ENCODE measurements around the gene TMTC2. TPM values are rescaled to one million over a fixed set of nuclear protein-coding genes. Genes with fewer than 3 reads are reported as not detected.

Gene TMTC2
- total and polyA plus RNA-seq, 2 donors (not counting 1 experiment from before 2014, with no cell fraction given), result 2.4 to 3.2 TPM

DNA sequence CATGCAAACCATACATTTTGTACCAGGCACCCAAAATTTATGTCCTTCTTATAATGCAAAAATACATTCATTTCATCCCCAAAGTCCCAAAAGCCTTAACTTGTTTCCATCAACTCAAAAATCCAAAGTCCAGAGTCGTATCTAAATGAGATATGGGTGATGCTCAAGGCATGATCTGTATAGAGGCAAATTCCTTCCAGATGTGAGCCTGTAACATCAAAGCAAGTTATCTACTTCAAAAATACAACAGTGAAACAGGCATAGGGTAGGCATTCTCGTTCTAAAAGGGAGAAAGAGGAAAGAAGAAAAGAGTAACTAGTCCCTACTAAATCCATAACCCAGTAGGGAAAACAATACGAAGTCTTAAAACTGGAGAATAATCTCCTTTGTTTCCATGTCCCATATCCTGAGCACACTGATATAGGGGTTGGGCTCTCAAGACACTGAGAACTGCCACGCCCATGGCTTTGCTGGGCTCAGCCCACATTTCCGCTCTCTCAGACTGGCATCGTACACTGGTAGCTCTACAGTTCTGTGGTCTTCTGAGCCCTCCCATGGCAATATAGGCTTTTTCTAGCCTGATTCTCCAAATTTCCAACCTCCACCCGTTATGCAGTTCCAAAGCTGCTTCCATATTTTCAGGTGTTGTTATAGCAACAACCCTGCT is 232.8 kb downstream of the TMTC2 start:
- TF ChIP-seq, protein P1, sequence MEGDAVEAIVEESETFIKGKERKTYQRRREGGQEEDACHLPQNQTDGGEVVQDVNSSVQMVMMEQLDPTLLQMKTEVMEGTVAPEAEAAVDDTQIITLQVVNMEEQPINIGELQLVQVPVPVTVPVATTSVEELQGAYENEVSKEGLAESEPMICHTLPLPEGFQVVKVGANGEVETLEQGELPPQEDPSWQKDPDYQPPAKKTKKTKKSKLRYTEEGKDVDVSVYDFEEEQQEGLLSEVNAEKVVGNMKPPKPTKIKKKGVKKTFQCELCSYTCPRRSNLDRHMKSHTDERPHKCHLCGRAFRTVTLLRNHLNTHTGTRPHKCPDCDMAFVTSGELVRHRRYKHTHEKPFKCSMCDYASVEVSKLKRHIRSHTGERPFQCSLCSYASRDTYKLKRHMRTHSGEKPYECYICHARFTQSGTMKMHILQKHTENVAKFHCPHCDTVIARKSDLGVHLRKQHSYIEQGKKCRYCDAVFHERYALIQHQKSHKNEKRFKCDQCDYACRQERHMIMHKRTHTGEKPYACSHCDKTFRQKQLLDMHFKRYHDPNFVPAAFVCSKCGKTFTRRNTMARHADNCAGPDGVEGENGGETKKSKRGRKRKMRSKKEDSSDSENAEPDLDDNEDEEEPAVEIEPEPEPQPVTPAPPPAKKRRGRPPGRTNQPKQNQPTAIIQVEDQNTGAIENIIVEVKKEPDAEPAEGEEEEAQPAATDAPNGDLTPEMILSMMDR (IDR thresholded peaks at IDR 0.05), result no peak
- TF ChIP-seq EZH2 (IDR thresholded peaks at IDR 0.05; ENCODE audit: borderline replicate concordance, insufficient read depth, low read depth, low read length, poor library complexity, severe bottlenecking), result no peak
- H3K4me2 ChIP-seq (replicated peaks; ENCODE audit: low read depth, low read length, poor library complexity, severe bottlenecking), result no peak overlapping the region
- H3K27me3 Mint-ChIP-seq, result no peaks in the 10 kb centered on the region
- no peak overlapping the region for H3K27ac ChIP-seq (ENCODE audit: low read length in 2 of 2)
- H3K9me3 ChIP-seq (ENCODE audit: control extremely low read depth in 1 of 3, control insufficient read depth in 2 of 3, insufficient read depth in 1 of 3, low read length in 2 of 3), result no peaks in the 10 kb centered on the region
- H3K4me1 ChIP-seq (ENCODE audit: control insufficient read depth in 2 of 2, insufficient read depth in 2 of 2, low read length in 2 of 2), result no peaks in the 10 kb centered on the region
- H3K27ac Mint-ChIP-seq, result no peak overlapping the region
- H3K4me1 Mint-ChIP-seq, result no peaks in the 10 kb centered on the region
- no peaks in the 10 kb centered on the region for H4K20me1 ChIP-seq (ENCODE audit: control insufficient read depth, insufficient read depth, low read length, poor library complexity, severe bottlenecking)
- H3K36me3 ChIP-seq (replicated peaks in 1 of 2; ENCODE audit: control extremely low read depth in 1 of 2, control insufficient read depth in 1 of 2, extremely low read depth in 1 of 2, insufficient read depth in 2 of 2, low read length in 1 of 2), result no peaks in the 10 kb centered on the region
- H2AFZ ChIP-seq (ENCODE audit: insufficient read depth, low read depth, low read length, poor library complexity, severe bottlenecking), result no peak overlapping the region
- intact Hi-C loops (cut with micrococcal nuclease), result no loop called here
- no peak overlapping the region for H3K9ac ChIP-seq (ENCODE audit: low read length)
- H3K4me3 Mint-ChIP-seq, result no peak overlapping the region
- ChIA-PET CTCF (no interaction called here), POLR2A (no interaction called here)
- H3K4me3 ChIP-seq (ENCODE audit: control extremely low read depth in 1 of 5, extremely low read depth in 1 of 5, insufficient read depth in 1 of 5, low read depth in 2 of 5, low read length in 4 of 5), result no peak overlapping the region
- no peaks in the 10 kb centered on the region for H3K79me2 ChIP-seq (ENCODE audit: control insufficient read depth, insufficient read depth, low read length)
- no peaks in the 10 kb centered on the region for H3K27me3 ChIP-seq (replicated peaks in 1 of 4; ENCODE audit: control extremely low read depth in 1 of 4, control insufficient read depth in 3 of 4, insufficient read depth in 4 of 4, low read length in 3 of 4)
- ATAC-seq (ENCODE audit: low read depth), result no peak
- no peaks in the 10 kb centered on the region for H3K9me3 Mint-ChIP-seq (ENCODE audit: insufficient read depth)
- no peak for DNase-seq
- WGBS (ENCODE audit: insufficient coverage), result 90% methylated on average over 3 of the region's 7 CpGs

DNA sequence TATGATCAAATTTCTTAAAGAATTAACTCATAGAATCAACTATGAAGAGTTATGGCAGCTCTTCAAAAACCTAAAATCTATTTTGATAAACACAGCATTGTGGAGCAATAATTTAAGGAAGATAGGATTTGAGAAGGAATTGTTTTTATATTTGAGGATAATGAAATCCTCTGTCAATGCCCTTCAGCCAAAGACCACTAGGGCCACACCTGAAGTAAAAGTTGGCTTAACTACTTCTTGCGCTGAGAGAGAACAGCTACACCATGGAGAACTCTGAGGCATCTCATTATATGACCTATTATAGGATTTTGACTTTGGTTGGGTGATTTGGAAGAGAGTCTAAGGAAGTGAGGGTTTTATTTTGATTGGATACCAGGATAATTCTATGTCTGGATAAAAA is 237.2 kb downstream of the TMTC2 start:
- no peaks in the 10 kb centered on the region for H3K4me1 Mint-ChIP-seq
- no peak overlapping the region for H3K4me3 Mint-ChIP-seq
- ATAC-seq (ENCODE audit: low read depth) (no peak), DNase-seq (no peak)
- Histone ChIP-seq H3K27ac (ENCODE audit: low read length in 2 of 2) (no peak overlapping the region), H3K36me3 (replicated peaks in 1 of 2; ENCODE audit: control extremely low read depth in 1 of 2, control insufficient read depth in 1 of 2, extremely low read depth in 1 of 2, insufficient read depth in 2 of 2, low read length in 1 of 2) (no peaks in the 10 kb centered on the region), H3K4me1 (ENCODE audit: control insufficient read depth in 2 of 2, insufficient read depth in 2 of 2, low read length in 2 of 2) (no peaks in the 10 kb centered on the region), H2AFZ (ENCODE audit: insufficient read depth, low read depth, low read length, poor library complexity, severe bottlenecking) (no peak overlapping the region), H3K9me3 (ENCODE audit: control extremely low read depth in 1 of 3, control insufficient read depth in 2 of 3, insufficient read depth in 1 of 3, low read length in 2 of 3) (no peaks in the 10 kb centered on the region), H4K20me1 (ENCODE audit: control insufficient read depth, insufficient read depth, low read length, poor library complexity, severe bottlenecking) (no peaks in the 10 kb centered on the region), H3K4me3 (ENCODE audit: control extremely low read depth in 1 of 5, extremely low read depth in 1 of 5, insufficient read depth in 1 of 5, low read depth in 2 of 5, low read length in 4 of 5) (no peak overlapping the region), H3K27me3 (replicated peaks in 1 of 4; ENCODE audit: control extremely low read depth in 1 of 4, control insufficient read depth in 3 of 4, insufficient read depth in 4 of 4, low read length in 3 of 4) (no peaks in the 10 kb centered on the region), H3K79me2 (ENCODE audit: control insufficient read depth, insufficient read depth, low read length) (no peaks in the 10 kb centered on the region), H3K9ac (ENCODE audit: low read length) (no peak overlapping the region), H3K4me2 (replicated peaks; ENCODE audit: low read depth, low read length, poor library complexity, severe bottlenecking) (no peak overlapping the region)
- H3K27me3 Mint-ChIP-seq, result no peaks in the 10 kb centered on the region
- CTCF ChIA-PET, result no interaction called here
- H3K9me3 Mint-ChIP-seq (ENCODE audit: insufficient read depth), result peaks cover 4% of the 10 kb centered on the region
- TF ChIP-seq, protein P1 (IDR thresholded peaks at IDR 0.05), result no peak
- no peak for TF ChIP-seq EZH2 (IDR thresholded peaks at IDR 0.05; ENCODE audit: borderline replicate concordance, insufficient read depth, low read depth, low read length, poor library complexity, severe bottlenecking)
- WGBS (ENCODE audit: insufficient coverage), result no CpG with 5 or more reads among the region's 1 CpG
- POLR2A ChIA-PET, result no interaction called here
- no peak overlapping the region for H3K27ac Mint-ChIP-seq
- intact Hi-C loops (cut with micrococcal nuclease), result no loop called here

All from B cell (primary cell).